ENCODE measurements around the gene LRRC70.
"Not testable (repeated sequence)": the region's sequence is repeated elsewhere in the genome, so short reads cannot be mapped to it uniquely, and the experiment has no call there.

The LRRC70 gene

DNA sequence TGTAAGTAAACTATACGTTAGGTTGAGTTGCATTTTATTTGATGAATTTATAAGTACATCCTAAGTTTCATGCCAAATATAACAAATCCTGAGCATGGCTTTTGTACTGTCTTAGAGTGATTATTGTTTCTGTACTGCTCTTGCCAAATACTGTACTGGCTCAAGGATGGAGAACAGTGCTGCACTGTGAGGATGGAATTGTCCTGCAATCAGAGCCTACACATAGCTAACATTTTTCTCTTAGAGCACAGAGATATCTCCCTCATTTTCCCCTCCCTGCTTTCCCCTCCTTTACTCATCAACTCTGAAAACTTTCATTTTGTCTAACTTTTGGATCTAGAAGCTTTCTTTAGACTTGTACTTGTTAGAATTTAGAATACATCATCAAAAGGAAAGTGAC is 28.3 kb downstream of the LRRC70 start:
- DNase-seq (ENCODE audit: low read depth in 3 of 3, low spot score in 1 of 3) = no peak

GRCh38 chr5:62607615-62608014 is 29.0 kb downstream of the LRRC70 start:
- no peak for DNase-seq (ENCODE audit: low read depth in 3 of 3, low spot score in 1 of 3)

DNA sequence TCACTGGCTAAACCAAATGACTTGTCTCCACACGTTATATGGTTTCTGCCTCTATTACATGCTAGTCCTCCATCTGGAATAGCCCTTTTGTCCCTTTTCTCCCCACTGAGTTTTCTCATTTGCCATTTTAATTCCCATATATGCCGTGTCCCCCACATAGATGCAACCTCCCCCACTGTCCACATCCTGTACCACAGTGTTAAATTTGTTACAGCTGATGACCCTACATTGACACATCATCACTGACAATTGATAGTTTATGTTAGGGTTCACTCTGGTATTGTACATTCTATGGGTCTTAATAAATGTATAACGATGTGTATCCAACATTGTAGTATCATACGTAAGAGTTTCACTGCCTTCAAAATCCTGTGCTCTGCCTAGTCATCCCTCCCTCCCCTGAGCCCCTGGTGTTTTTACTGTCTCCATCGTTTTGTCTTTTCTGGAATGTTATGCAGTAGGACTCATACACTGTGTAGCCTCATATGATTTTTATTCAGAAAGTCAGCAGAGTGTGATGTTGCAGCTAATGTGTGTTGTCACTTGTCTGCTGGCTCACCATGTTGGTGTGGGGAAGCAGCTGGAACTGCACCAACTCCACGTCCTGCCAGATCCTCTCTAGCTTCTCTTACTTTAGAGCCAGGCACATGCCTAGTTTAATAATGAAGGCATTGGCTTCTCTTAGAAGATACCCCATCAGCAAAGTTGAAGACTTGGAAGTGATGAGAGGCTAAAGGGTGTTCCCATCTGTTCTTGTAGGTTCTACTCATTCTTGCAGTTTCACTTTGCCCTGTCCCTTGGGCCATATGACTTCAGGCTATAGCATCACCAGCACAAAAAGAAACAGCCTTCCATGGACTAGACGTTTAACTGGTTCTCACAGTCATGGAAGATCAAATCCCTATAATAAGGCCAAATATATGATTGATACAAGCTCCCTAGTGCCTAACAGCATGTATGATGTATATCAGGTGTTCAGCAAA is 30.2 kb downstream of the LRRC70 start:
- no peak for DNase-seq (ENCODE audit: low read depth in 3 of 3, low spot score in 1 of 3)

DNA sequence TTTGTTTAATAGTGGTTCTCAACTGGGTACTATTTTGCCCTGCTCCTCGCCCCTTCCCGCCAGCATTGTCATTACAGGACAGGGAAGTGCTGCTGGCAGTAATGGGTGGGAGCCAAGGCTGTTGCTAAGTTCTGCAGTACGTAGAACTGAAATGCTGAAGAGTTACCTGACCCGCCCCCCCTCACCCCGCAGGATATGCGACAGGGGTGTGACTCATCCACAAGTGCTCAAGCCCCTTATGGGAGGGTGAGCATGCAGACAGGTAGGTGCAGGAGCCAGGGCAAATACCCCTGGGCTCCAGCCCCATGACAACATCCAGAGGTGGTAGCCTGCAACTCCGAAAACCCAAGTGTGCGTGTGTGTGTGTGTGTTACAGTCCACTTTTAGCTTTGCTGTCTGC is 35.7 kb downstream of the LRRC70 start:
- DNase-seq (ENCODE audit: low read depth in 3 of 3, low spot score in 1 of 3) = no peak

DNA sequence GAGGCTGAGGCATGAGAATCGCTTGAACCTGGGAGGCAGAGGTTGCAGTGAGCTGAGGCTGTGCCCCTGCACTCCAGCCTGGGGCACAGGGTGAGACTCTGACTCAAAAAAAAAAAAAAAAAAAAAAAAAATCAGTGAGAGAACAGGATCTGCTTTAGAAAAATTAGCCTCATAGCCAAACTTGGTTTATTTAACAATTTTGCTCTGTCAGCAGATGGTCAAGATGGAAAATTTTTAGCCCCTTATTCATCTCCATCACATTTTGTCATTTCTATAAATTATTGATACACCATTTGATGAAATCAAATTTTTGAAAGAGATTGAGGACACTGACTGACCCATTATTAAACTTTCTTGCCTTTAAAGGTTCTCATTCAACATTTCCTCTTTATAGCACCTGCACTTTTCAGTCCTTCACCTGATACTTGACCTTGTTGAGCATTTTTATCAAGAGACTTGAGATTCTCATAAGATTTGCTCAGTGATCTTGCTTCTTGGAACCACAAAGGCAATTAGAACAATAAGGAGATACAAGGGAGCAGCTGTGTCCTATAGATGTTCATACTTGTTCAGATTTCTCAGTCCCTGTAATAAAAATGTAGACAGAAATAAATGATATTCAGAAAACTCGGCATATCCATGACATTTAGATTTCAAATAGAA is 38.1 kb downstream of the LRRC70 start:
- no peak for DNase-seq (ENCODE audit: low read depth in 3 of 3, low spot score in 1 of 3)

GRCh38 chr5:62617943-62618342 is 39.3 kb downstream of the LRRC70 start:
- DNase-seq (ENCODE audit: low read depth in 3 of 3, low spot score in 1 of 3) = no peak

DNA sequence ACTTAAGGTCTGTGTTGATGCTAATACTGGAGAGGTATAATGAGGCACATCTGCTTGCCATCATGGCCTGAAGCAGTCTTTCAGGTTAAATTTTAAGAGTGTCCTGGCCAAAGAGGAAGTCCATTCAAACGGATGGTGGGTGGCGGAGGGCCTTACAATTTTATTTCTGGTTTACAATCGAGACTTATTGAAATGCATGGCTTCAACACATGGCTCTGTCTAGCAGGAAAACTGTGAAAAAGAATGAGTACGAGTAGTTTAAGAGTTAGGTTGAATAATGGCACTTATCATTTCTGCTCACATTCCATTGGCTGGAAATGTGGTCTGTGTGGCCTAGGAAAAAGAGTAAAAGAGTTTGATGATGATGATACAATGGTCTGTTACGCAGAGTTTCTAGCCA is 42.1 kb downstream of the LRRC70 start:
- no peak for DNase-seq (ENCODE audit: low read depth in 3 of 3, low spot score in 1 of 3)

GRCh38 chr5:62621280-62621679 is 42.7 kb downstream of the LRRC70 start:
- DNase-seq (ENCODE audit: low read depth in 3 of 3, low spot score in 1 of 3) = no peak

DNA sequence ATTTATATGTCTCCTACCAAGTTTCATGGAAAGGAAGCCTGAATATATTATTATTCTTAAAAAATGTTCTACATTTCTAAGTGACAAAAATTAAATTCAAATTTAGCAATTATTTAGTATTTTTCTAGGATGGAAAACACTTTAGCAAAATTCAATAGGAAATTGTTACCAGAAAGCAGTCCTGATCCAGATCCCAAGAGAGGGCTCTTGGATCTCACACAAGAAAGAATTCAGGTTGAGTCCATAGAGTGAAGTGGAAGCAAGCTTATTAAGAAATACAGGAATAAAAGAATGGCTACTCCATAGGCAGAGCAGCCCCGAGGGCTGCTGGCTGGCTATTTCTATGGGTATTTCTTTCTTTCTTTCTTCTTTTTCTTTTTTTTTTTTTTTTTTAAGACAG is 44.7 kb downstream of the LRRC70 start:
- DNase-seq (ENCODE audit: low read depth in 3 of 3, low spot score in 1 of 3) = no peak

DNA sequence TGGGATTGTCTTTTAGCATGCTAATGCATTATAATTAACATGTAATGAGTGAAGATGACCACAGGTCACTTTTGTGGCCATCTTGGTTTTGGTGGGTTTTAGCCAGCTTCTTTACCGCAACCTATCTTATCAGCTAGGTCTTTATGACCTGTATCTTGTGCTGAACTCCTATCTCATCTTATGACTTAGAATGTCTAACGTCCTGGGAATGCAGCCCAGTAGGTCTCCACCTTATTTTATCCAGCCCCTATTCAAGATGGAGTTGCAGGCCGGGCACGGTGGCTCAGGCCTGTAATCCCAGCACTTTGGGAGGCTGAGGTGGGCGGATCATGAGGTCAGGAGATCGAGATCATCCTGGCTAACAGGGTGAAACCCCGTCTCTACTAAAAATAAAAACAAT is 45.8 kb downstream of the LRRC70 start:
- DNase-seq (ENCODE audit: low read depth in 3 of 3, low spot score in 1 of 3) = not testable (repeated sequence)

- no peak for DNase-seq (ENCODE audit: low read depth in 3 of 3, low spot score in 1 of 3)
Observed at GRCh38 chr5:62626534-62626933, 47.9 kb downstream of the LRRC70 start.

DNA sequence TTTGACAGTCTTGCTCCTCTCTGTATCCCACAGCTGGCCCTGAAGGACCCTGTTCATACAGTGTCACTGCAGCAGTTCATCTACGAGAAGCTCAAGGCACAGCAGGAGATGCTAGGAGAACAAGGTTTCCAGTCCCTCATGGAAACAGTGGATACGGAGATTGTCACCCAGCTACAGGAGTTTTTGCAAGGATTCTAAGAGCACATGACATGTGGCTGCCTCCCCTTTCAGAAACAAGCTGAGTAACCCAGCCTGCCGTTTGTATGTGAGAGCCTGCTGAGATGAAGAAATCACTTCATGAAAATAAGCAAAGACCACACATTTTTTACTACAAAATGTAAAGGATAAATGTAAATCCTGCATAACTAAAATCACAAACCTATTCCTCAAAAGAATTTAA is 48.5 kb downstream of the LRRC70 start:
- DNase-seq (ENCODE audit: low read depth in 3 of 3, low spot score in 1 of 3) = no peak

DNA sequence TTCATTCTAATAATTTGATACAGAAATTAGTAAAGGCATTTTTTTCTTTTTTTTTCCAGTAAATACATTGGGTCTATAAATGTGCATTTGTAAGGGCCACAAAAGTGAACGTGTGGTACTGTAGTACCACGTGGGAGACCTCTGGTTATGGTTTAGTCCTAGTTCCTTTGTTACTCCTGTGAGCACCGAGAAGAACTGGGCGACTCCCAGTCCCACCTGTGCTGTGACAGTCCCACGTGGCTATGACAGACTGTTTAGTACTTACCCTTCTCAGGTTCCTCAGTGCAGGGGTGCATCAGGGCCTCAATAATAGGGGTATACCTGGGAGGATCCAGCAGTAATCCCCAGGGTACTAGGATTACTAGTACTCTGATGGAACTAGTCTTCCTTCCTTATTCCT is 49.3 kb downstream of the LRRC70 start:
- no peak for DNase-seq (ENCODE audit: low read depth in 3 of 3, low spot score in 1 of 3)

Measured in stimulated activated CD4-positive, alpha-beta T cell treated with anti-CD3 and anti-CD28 coated beads, TNF-alpha, amount 100 ng/mL, for 1 hour (primary cell).